NCI-H69 (cell line): ENCODE data around the gene ACSS1.

ENCODE experiments used
- DNase-seq: peaks from one replicate; lab custom pipeline; 2025; lab: John Stamatoyannopoulos, UW

ACSS1 gene

GRCh38 chr20:24971376-24972101 is 86.4 kb downstream of the ACSS1 start:
- DNase-seq, result no peak

GRCh38 chr20:24970754-24971153 is 87.2 kb downstream of the ACSS1 start:
- no peak for DNase-seq

- DNase-seq, result no peak
Observed at GRCh38 chr20:24970030-24970553, 87.8 kb downstream of the ACSS1 start.

- no peak for DNase-seq
Observed at GRCh38 chr20:24969186-24970029, 88.5 kb downstream of the ACSS1 start.

GRCh38 chr20:24968278-24968800 is 89.6 kb downstream of the ACSS1 start:
- DNase-seq, result peak; percentile 73

- DNase-seq, result peak; percentile 39
Observed at GRCh38 chr20:24966317-24967012, 91.5 kb downstream of the ACSS1 start.

GRCh38 chr20:24965065-24965919 is 92.6 kb downstream of the ACSS1 start:
- DNase-seq, result peak; percentile 73

- DNase-seq, result peak; percentile 82
Observed at GRCh38 chr20:24964506-24964840, 93.5 kb downstream of the ACSS1 start.

- no peak for DNase-seq
Observed at GRCh38 chr20:24963672-24964505, 94.0 kb downstream of the ACSS1 start.

- DNase-seq, result peak; percentile 49
Observed at GRCh38 chr20:24962510-24962909, 95.4 kb downstream of the ACSS1 start.

GRCh38 chr20:24962182-24962492 is 95.8 kb downstream of the ACSS1 start:
- no peak for DNase-seq

GRCh38 chr20:24961384-24962181 is 96.4 kb downstream of the ACSS1 start:
- DNase-seq, result no peak

GRCh38 chr20:24960861-24961260 is 97.1 kb downstream of the ACSS1 start:
- DNase-seq, result no peak

GRCh38 chr20:24960302-24960801 is 97.6 kb downstream of the ACSS1 start:
- DNase-seq, result no peak

- DNase-seq, result no peak
Observed at GRCh38 chr20:24959591-24960301, 98.2 kb downstream of the ACSS1 start.

- DNase-seq, result no peak
Observed at GRCh38 chr20:24958506-24959385, 99.2 kb downstream of the ACSS1 start.

GRCh38 chr20:24957326-24958016 is 100.5 kb downstream of the ACSS1 start:
- DNase-seq, result no peak
